Measurements from ENCODE around the gene SRBD1.

DNA sequence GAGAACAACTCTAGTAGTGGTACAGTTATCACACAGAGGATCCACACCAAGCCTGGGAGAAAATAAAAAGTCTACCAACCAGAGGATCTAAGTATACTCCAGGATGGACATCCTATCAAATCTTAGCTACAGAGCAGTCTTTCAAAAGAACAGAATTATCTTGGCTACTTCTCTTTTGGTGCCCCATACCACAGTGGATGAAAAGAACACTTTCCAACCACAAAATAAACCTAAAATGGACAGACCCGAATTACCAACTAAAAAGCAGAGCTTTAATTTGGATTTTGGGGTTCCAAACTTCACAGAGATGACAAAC is 116.1 kb downstream of the SRBD1 start:
- TF ChIP-seq, protein P1, sequence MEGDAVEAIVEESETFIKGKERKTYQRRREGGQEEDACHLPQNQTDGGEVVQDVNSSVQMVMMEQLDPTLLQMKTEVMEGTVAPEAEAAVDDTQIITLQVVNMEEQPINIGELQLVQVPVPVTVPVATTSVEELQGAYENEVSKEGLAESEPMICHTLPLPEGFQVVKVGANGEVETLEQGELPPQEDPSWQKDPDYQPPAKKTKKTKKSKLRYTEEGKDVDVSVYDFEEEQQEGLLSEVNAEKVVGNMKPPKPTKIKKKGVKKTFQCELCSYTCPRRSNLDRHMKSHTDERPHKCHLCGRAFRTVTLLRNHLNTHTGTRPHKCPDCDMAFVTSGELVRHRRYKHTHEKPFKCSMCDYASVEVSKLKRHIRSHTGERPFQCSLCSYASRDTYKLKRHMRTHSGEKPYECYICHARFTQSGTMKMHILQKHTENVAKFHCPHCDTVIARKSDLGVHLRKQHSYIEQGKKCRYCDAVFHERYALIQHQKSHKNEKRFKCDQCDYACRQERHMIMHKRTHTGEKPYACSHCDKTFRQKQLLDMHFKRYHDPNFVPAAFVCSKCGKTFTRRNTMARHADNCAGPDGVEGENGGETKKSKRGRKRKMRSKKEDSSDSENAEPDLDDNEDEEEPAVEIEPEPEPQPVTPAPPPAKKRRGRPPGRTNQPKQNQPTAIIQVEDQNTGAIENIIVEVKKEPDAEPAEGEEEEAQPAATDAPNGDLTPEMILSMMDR (IDR thresholded peaks at IDR 0.05) = no peak
- TF ChIP-seq POLR2A (IDR thresholded peaks at IDR 0.05) = no peak
